ENCODE data around the gene PPP2R5A.

The PPP2R5A gene

DNA sequence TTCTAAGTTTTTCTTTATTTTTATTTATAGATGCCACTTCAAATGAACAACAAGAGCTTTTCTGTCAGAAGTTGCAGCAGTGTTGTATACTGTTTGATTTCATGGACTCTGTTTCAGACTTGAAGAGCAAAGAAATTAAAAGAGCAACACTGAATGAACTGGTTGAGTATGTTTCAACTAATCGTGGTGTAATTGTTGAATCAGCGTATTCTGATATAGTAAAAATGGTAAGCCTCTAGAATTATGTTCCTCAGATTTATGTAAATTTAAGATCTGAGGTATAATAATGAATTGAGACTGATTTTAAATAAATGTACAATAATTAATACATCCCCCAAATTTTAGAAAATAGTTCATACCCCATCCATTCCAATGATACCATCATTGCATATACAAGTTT is 43.9 kb downstream of the PPP2R5A start:
- no peak overlapping the region for H3K4me3 ChIP-seq (ENCODE audit: control insufficient read depth, low read depth, low read length)
- TF ChIP-seq, protein P1, sequence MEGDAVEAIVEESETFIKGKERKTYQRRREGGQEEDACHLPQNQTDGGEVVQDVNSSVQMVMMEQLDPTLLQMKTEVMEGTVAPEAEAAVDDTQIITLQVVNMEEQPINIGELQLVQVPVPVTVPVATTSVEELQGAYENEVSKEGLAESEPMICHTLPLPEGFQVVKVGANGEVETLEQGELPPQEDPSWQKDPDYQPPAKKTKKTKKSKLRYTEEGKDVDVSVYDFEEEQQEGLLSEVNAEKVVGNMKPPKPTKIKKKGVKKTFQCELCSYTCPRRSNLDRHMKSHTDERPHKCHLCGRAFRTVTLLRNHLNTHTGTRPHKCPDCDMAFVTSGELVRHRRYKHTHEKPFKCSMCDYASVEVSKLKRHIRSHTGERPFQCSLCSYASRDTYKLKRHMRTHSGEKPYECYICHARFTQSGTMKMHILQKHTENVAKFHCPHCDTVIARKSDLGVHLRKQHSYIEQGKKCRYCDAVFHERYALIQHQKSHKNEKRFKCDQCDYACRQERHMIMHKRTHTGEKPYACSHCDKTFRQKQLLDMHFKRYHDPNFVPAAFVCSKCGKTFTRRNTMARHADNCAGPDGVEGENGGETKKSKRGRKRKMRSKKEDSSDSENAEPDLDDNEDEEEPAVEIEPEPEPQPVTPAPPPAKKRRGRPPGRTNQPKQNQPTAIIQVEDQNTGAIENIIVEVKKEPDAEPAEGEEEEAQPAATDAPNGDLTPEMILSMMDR (conservative IDR thresholded peaks at IDR 0.05; ENCODE audit: control insufficient read depth, insufficient read depth, low read depth, low read length), result no peak
- DNase-seq (ENCODE audit: low read depth), result no peak

- DNase-seq (ENCODE audit: low read depth), result no peak
- TF ChIP-seq, protein P1 (conservative IDR thresholded peaks at IDR 0.05; ENCODE audit: control insufficient read depth, insufficient read depth, low read depth, low read length), result no peak
- H3K4me3 ChIP-seq (ENCODE audit: control insufficient read depth, low read depth, low read length), result no peak overlapping the region
These were observed 55.9 kb downstream of the PPP2R5A start for GRCh38 chr1:212341090-212341489.

DNA sequence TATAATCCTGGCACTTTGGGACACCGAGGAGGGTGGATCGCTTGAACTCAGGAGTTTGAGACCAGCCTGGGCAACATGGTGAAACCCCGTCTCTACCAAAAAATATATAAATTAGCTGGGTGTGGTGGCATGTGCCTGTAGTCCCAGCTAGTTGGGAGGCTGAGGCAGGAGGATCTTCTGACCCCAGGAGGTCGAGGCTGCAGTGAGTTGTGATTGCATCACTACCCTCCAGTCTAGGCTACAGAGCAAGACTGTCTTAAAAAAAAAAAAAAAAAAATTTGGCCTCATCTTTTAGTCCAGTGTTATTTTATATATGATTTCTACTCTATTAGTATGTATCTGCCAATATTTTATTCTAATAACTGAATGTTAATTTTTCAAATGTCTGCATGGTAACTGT is 59.7 kb downstream of the PPP2R5A start:
- TF ChIP-seq, protein P1 (conservative IDR thresholded peaks at IDR 0.05; ENCODE audit: control insufficient read depth, insufficient read depth, low read depth, low read length), result no peak
- H3K4me3 ChIP-seq (ENCODE audit: control insufficient read depth, low read depth, low read length), result no peak overlapping the region
- no peak for DNase-seq (ENCODE audit: low read depth)

- no peak overlapping the region for H3K4me3 ChIP-seq (ENCODE audit: control insufficient read depth, low read depth, low read length)
- TF ChIP-seq, protein P1 (conservative IDR thresholded peaks at IDR 0.05; ENCODE audit: control insufficient read depth, insufficient read depth, low read depth, low read length), result no peak
- peak; percentile 46 for DNase-seq (ENCODE audit: low read depth)
These were observed 61.4 kb downstream of the PPP2R5A start for GRCh38 chr1:212346601-212347000.

DNA sequence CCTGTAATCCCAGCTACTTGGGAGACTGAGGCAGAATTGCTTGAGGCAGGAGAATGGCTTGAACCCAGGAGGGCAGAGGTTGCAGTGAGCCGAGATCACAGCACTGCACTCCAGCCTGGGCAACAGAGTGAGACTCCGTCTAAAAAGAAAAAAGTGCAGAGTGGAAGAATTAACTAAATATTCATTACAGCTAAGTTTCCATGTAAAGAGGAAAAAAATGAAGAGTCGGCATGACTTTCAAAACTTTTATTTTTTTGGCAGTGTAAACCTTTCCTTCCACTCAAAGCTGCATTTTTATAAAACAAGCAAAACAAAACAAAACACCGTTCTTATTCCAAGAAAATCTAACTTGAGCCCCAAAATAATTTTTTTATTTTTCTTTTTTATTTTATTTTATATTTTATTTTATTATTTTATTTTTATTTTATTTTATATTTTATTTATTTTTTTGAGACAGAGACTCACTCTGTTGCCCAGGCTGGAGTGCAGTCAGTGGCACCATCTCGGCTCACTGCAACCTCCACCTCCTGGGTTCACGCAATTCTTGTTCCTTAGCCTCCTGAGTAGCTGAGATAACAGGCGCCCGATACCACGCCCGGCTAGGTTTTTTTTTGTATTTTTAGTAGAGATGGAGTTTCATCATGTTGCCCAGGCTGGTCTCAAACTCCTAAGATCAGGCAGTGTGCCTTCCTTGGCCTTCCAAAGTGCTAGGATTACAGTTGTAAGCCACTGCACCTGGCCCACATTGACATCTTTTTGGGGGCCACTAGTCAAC is 66.6 kb downstream of the PPP2R5A start:
- TF ChIP-seq, protein P1 (conservative IDR thresholded peaks at IDR 0.05; ENCODE audit: control insufficient read depth, insufficient read depth, low read depth, low read length), result no peak
- no peak overlapping the region for H3K4me3 ChIP-seq (ENCODE audit: control insufficient read depth, low read depth, low read length)
- no peak for DNase-seq (ENCODE audit: low read depth)

DNA sequence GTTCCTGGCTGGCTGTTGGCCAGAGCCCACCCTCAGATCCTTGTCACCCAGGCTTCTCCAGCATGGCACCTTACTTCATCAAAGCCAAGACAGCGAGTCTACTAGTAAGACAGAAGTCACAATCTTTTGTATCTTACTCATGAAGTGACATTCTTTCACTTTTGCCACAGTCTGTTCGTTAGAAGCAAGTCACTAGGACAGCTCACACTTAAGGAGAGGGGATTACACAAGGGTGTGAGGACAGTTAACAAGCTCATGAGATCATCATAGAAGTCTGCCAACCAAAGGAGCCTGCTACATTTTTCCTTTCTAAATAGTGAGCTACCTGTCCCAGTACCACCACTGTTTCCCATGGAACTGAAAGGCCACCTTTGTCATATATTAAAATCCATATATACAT is 68.0 kb downstream of the PPP2R5A start:
- DNase-seq (ENCODE audit: low read depth), result no peak
- no peak overlapping the region for H3K4me3 ChIP-seq (ENCODE audit: control insufficient read depth, low read depth, low read length)
- TF ChIP-seq, protein P1 (conservative IDR thresholded peaks at IDR 0.05; ENCODE audit: control insufficient read depth, insufficient read depth, low read depth, low read length), result no peak

Measured in fibroblast of mammary gland (primary cell).